Brain microvascular endothelial cell (primary cell): ENCODE measurements around the gene KMT2C.
"Not testable (repeated sequence)": the region's sequence is repeated elsewhere in the genome, so short reads cannot be mapped to it uniquely, and the experiment has no call there.

ENCODE experiments used
- DNase-seq: peaks from one replicate; pipeline ENCODE4 v3.0.0-alpha.2; 2020
- H3K27ac ChIP-seq: fragments of 250-450 bp; sonication (Bioruptor Pico); 2 replicates; pipeline ENCODE4 v1.5.1; 2020; ENCODE audit warnings: mild to moderate bottlenecking, moderate library complexity
- H3K27me3 ChIP-seq: fragments of 250-450 bp; sonication (Bioruptor Pico); replicated peaks from 2 replicates; pipeline ENCODE4 v1.5.1; 2020; ENCODE audit warnings: mild to moderate bottlenecking
- H3K36me3 ChIP-seq: fragments of 250-450 bp; sonication (Bioruptor Pico); replicated peaks from 2 replicates; pipeline ENCODE4 v1.5.1; 2020; ENCODE audit warnings: mild to moderate bottlenecking
- H3K4me3 ChIP-seq: 2 replicates; pipeline ENCODE4 v1.5.1; 2011; ENCODE audit warnings: low read depth, mild to moderate bottlenecking, control low read depth, low read length, moderate library complexity
- in situ Hi-C: cut with HindIII; loops from 2 replicates; pipeline ENCODE4 v1.10.0; 2017; ENCODE audit warnings: low sequenced_read_pairs, low pct_ligation_motif_present
- TF ChIP-seq, protein P1 (sequence below): IDR thresholded peaks from 2 replicates; pipeline ENCODE4 v1.5.1; 2011; ENCODE audit warnings: low read depth, mild to moderate bottlenecking, moderate library complexity, low read length, control low read depth, inconsistent platforms; ENCODE audit errors: missing control alignments

KMT2C gene

DNA sequence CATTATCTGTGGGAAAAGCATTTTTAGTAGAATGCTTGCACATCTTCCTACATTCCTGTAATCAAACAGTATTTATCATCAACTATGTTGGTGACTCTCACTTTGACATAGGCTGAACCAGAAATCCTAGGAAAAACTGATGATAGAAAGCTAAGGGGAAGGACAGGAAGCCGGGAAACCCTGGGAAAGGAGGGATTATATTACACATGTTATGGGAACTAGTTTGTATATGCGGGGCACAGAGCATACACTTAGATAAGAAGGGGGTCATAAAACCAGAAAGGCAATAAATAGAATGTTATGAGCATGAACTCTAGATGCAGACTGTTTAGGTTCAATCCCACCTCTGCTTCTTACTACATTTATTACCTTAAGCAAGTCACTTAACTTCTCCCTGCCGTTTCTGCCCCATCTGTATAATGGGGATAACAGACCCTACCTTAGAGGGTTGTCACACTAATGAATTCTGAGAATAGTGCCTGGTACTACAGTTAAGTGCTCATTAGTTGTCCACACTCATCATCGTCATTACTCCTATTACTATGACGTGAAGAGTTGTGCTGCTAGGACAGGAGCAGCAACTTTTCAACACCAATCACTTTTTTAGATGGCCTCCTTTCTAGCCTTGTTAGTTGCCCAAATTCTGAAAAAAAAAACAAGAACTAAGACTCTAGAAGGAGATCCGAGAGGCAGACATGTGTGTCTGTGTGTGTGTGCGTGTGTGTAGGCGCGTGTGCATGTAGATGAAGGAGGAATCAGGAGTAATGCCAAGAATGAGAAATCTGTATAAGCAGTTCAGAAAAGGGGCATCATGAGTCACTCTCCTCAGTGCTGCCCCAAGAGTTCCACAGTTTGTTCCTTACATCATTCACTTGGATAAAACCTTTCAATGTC lies 52.2 kb downstream of the KMT2C start:
- in situ Hi-C loops: no loop called here
- Histone ChIP-seq H3K36me3 (no peaks in the 10 kb centered on the region), H3K27ac (peak overlapping the region; percentile 41), H3K4me3 (no peak overlapping the region), H3K27me3 (no peaks in the 10 kb centered on the region)
- DNase-seq: peak; percentile 77
- TF ChIP-seq, protein P1, sequence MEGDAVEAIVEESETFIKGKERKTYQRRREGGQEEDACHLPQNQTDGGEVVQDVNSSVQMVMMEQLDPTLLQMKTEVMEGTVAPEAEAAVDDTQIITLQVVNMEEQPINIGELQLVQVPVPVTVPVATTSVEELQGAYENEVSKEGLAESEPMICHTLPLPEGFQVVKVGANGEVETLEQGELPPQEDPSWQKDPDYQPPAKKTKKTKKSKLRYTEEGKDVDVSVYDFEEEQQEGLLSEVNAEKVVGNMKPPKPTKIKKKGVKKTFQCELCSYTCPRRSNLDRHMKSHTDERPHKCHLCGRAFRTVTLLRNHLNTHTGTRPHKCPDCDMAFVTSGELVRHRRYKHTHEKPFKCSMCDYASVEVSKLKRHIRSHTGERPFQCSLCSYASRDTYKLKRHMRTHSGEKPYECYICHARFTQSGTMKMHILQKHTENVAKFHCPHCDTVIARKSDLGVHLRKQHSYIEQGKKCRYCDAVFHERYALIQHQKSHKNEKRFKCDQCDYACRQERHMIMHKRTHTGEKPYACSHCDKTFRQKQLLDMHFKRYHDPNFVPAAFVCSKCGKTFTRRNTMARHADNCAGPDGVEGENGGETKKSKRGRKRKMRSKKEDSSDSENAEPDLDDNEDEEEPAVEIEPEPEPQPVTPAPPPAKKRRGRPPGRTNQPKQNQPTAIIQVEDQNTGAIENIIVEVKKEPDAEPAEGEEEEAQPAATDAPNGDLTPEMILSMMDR: peak; percentile 19

DNA sequence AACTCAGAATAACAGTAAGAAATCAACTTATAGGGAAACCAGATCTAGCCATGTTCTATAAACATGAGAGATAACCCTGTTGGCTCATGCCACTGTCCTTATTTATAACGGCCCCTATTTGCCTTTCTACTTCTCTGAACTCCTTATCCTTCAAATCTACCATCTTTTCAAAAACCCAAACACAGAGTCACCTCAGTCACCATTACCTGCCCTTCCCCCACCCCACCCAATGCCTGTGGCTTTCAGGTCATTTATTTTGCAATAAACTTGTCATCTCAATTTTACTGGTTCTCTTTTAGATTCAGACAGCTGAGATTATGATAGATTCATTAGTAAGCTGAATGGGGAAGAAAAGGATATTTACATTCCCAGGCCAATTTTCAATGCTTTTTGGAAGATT lies 53.6 kb downstream of the KMT2C start:
- Histone ChIP-seq H3K27me3 (no peaks in the 10 kb centered on the region), H3K36me3 (no peaks in the 10 kb centered on the region), H3K4me3 (no peak overlapping the region), H3K27ac (no peak overlapping the region)
- in situ Hi-C loops: no loop called here
- TF ChIP-seq, protein P1: no peak
- DNase-seq: no peak

DNA sequence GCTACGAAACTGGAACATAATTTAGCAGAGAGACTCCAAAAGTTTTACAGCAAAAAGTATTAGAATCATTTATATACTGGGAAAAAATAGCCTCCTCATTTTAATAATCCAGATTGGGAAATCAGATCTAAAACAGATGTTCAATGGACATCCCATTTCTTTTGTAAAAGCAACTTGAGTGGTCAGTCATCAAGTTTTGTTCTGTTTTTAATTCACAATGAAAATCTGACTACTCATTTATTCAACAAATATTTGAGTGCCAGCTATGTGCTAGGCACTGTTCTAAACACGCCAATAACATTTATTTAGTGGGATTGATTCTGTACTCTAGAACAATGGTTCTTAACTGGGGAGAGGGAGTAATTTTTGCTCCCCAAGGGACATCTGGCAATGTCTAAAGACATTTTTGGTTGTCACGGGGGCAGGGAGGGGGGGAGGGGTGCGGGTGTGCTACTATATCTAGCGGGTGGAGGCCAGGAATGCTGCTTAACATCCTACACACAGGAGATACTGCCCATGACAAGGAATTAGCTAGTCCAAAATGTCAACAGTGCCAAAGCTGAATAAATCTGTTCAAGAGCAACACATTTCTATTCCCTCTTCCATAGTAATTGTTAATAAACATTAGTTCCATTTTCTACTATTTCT lies 54.7 kb downstream of the KMT2C start:
- DNase-seq, H3K4me3 ChIP-seq, H3K27me3 ChIP-seq, H3K27ac ChIP-seq, in situ Hi-C loops, H3K36me3 ChIP-seq: not testable (repeated sequence)

DNA sequence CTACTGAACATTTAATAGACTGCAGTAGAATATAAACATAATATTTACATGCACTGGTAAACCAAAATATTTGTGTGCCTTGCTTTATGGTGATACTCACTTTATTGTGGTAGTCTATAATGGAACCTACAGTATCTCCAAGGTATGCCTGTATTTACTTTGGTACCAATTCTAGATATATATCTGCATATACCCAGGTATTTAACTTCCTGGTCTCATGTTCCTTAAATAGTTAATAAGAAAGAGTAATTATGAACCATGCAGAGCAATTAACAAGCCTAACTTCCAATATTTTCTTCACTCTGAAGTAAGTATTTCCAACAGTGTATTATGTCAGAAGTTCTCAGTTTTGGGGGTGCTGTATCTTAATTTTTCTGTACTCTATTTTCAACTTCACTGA lies 57.3 kb downstream of the KMT2C start:
- H3K27me3 ChIP-seq, DNase-seq, in situ Hi-C loops: not testable (repeated sequence)

DNA sequence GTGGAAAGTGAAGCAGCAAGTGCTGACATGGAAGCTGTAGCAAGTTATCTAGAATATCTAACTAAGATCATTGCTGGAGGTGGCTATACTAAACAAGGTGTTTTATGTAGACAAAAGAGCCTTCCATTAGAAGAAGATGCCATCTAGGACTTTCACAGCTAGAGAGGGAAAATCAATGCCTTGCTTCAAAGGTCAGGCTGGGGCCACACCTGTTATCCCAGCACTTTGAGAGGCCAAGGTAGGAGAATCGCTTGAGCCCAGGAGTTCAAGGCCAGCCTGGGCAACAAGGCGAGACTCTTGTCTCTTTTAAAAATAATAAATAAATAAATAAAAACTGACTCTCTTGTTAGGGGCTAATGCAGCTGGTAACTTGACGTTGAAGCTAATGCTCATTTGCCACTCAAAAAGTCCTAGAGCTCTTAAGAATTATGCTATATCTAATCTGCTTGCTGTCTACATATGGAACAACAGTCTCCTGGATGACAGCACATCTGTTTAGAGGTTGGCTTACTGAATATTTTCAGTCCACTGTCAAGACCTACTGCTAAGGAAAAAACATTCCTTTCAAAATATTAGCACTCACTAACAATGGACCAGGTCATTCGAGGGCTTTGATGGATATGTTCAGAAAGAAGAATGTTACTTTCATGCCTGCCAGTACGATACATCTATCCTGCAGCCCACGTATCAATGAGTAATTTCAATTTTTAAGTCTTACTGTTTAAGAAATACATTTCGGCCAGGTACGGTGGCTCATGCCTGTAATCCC lies 58.9 kb downstream of the KMT2C start:
- in situ Hi-C loops, H3K36me3 ChIP-seq, H3K27ac ChIP-seq, H3K4me3 ChIP-seq, H3K27me3 ChIP-seq, DNase-seq: not testable (repeated sequence)

More for the DNA sequence above, 57.3 kb downstream of the KMT2C start:
- not testable (repeated sequence) for H3K27ac ChIP-seq, H3K36me3 ChIP-seq, H3K4me3 ChIP-seq

DNA sequence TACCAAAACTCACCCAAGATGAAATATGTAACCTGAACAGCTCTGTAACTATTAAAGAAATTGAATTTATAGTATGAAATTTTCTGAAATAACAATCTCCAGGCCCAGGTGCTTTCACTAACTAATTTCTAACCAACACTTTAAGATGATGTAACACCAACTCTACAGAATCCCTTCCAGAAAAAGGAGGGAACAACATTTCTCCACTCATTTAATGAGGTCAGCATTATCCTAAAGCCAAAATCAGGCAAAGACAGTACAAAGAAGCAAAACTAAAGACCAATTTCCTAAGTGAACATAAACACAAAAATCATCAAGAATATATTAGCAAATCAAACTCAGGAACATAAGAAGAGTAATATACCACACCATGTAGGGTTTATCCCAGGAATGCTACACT lies 65.5 kb downstream of the KMT2C start:
- in situ Hi-C loops: no loop called here
- TF ChIP-seq, protein P1: no peak
- H3K4me3 ChIP-seq: no peak overlapping the region
- no peaks in the 10 kb centered on the region for H3K27me3 ChIP-seq
- no peaks in the 10 kb centered on the region for H3K36me3 ChIP-seq
- no peak for DNase-seq
- no peak overlapping the region for H3K27ac ChIP-seq

DNA sequence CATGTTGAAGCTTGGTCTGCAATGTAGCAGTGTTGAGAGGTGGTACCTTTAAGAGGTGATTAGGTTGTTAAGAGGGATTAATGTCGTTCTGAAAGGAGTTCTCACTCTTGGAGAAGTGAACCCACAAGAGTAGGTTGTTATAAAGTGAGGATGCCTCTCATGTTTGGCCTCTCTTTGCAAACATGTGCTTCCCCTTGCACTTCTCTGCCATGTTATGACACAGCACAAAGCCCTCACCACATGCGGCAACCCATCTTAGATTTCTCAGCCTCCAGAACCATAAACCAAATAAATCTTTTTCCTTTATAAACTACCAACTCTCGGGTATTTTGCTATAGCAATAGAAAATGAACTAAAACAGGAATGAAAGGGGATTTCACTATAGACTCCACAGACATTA lies 66.3 kb downstream of the KMT2C start:
- TF ChIP-seq, protein P1: no peak
- no peak overlapping the region for H3K4me3 ChIP-seq
- no peaks in the 10 kb centered on the region for H3K36me3 ChIP-seq
- in situ Hi-C loops: no loop called here
- H3K27ac ChIP-seq: no peak overlapping the region
- DNase-seq: no peak
- no peaks in the 10 kb centered on the region for H3K27me3 ChIP-seq
